A673 (cell line): ENCODE measurements around the gene ANKS1B.

Source experiments
- EZH2 ChIP-seq: fragments of 200-600 bp; sonication (generic); IDR thresholded peaks from 2 replicates; pipeline ENCODE4 v1.6.1; 2017; ENCODE audit warnings: borderline replicate concordance, low read depth, mild to moderate bottlenecking, mixed read lengths, antibody characterized with exemption, low read length; ENCODE audit not compliant: poor library complexity, severe bottlenecking
- TF ChIP-seq, protein P1 (sequence below): fragments of 300-800, 200-600 bp; sonication (generic); conservative IDR thresholded peaks from 2 replicates; pipeline ENCODE4 v1.5.1; 2017; ENCODE audit warnings: low read depth, mild to moderate bottlenecking, antibody characterized with exemption, low read length, moderate library complexity, mixed read lengths

DNA sequence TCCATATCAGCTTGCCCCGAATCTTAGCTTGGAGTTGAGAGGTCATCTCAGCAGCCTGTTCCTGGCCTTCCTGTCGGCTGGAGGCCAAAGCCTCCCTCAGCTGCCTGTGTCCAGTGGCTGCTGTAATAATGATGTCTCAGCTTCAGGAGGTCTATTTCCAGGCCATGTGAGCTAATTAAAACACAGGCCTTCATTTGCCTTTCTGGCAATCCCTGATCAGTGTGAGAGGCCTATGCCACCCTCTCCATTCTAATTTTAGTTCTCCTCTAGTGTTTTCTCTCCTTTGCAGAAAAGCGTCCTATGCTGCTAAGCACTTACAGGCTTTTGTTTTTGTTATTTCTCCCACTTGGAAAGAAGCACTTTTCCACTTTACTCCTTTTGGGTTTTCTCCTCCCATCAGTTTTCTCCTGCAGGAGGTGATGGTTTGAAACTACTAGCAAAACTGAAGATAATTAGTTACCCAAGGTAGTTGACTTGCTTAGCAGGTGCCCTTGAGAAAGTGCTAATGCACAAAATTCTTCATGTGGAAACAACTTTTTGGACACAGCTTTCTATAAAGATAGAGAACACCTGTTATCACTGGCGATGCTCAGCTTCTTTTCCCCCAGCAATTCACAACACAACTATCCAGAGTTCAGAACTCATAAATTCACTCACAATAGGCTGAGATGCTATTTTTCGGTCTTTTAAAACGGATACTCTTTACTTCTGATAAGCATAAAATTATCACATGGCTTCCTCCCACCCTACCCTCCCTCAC is 592.5 kb downstream of the ANKS1B start:
- no peak for TF ChIP-seq EZH2
- TF ChIP-seq, protein P1, sequence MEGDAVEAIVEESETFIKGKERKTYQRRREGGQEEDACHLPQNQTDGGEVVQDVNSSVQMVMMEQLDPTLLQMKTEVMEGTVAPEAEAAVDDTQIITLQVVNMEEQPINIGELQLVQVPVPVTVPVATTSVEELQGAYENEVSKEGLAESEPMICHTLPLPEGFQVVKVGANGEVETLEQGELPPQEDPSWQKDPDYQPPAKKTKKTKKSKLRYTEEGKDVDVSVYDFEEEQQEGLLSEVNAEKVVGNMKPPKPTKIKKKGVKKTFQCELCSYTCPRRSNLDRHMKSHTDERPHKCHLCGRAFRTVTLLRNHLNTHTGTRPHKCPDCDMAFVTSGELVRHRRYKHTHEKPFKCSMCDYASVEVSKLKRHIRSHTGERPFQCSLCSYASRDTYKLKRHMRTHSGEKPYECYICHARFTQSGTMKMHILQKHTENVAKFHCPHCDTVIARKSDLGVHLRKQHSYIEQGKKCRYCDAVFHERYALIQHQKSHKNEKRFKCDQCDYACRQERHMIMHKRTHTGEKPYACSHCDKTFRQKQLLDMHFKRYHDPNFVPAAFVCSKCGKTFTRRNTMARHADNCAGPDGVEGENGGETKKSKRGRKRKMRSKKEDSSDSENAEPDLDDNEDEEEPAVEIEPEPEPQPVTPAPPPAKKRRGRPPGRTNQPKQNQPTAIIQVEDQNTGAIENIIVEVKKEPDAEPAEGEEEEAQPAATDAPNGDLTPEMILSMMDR = no peak
